ENCODE results near the gene VANGL2. TPM values are rescaled to one million over a fixed set of nuclear protein-coding genes. Genes with fewer than 3 reads are reported as not detected.

Gene VANGL2
- total RNA-seq, 2 experiments from 2014 or later, result 1.5 to 2.6 TPM

DNA sequence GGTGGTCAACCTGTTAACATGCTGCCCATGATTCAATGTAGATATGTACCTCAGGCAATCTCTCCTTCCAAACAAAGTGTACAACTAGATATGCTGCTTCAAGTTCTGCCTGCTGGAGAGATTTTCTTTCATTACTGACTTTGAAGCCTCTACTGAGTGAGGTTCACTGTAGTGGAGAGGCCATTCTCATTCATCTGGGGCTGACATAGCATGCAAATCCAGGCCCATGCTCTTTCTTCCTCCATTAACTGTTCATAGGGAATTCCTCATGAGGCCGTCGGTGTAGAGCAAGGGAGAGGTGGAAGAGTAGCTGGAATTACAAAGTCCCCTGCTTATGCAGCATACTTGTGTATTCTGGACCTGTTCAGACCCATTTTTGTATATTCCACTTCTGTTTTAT lies 38.6 kb downstream of the VANGL2 start:
- H2AFZ ChIP-seq (ENCODE audit: low read length), result peak overlapping the region; percentile 99
- H3K79me2 ChIP-seq (ENCODE audit: insufficient read depth, low read depth, low read length), result no peaks in the 10 kb centered on the region
- TF ChIP-seq, protein P1, sequence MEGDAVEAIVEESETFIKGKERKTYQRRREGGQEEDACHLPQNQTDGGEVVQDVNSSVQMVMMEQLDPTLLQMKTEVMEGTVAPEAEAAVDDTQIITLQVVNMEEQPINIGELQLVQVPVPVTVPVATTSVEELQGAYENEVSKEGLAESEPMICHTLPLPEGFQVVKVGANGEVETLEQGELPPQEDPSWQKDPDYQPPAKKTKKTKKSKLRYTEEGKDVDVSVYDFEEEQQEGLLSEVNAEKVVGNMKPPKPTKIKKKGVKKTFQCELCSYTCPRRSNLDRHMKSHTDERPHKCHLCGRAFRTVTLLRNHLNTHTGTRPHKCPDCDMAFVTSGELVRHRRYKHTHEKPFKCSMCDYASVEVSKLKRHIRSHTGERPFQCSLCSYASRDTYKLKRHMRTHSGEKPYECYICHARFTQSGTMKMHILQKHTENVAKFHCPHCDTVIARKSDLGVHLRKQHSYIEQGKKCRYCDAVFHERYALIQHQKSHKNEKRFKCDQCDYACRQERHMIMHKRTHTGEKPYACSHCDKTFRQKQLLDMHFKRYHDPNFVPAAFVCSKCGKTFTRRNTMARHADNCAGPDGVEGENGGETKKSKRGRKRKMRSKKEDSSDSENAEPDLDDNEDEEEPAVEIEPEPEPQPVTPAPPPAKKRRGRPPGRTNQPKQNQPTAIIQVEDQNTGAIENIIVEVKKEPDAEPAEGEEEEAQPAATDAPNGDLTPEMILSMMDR (conservative IDR thresholded peaks at IDR 0.05; ENCODE audit: low read length), result no peak
- no peak for TF ChIP-seq EZH2phosphoT487 (IDR thresholded peaks at IDR 0.05; ENCODE audit: borderline replicate concordance, low read depth, low read length)
- peak overlapping the region; percentile 95 for H3K4me2 ChIP-seq (ENCODE audit: low read length)
- H3K9me2 ChIP-seq (ENCODE audit: insufficient read depth, low read length), result no peaks in the 10 kb centered on the region
- CTCF ChIA-PET (ENCODE audit: unreplicated experiment), result no interaction called here
- intact Hi-C loops (cut with micrococcal nuclease; ENCODE audit: unreplicated experiment), result no loop called here
- H3K27ac ChIP-seq (ENCODE audit: low read depth, low read length, poor library complexity, severe bottlenecking), result peak overlapping the region; percentile 59
- POLR2A ChIA-PET, result interaction anchor here (2.7 kb wide), 1 partner anchor 28 kb away, joined by 10 read pairs; no protein-coding TSS in a partner anchor
- H3K4me1 ChIP-seq (ENCODE audit: insufficient read depth, low read length, poor library complexity, severe bottlenecking), result peaks cover 38% of the 10 kb centered on the region
- DNase-seq (ENCODE audit: low spot score), result peak; percentile 26
- H3K4me3 ChIP-seq (ENCODE audit: low read depth, low read length, poor library complexity, severe bottlenecking), result no peak overlapping the region
- H4K20me1 ChIP-seq (ENCODE audit: insufficient read depth, low read length), result no peaks in the 10 kb centered on the region
- no TSS peak for BruUV-seq (replicated peaks)
- peaks cover 23% of the 10 kb centered on the region; the same call in 1 of the 2 replicates for H3K9me3 ChIP-seq (ENCODE audit: low read length)
- peaks cover 6% of the 10 kb centered on the region; the same call in 1 of the 2 replicates for H3K36me3 ChIP-seq (ENCODE audit: insufficient read depth, low read length)

DNA sequence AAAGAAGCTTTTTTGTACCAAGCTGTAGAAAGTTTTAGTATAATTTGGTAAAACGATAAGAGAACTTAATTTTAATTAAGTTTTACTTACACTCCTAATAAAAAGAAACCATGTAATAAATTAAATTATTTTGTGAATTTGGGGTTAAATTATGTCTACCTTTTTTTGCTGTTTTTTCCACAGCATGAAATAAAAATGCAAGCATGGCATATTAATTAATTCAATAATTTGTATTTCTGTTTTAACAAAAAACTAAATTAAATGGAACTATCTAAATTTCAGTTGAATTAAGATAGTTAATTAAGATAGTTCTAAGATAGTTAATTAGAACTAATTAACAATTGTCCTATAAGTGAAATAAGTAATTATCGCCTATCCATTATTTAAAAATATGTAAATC lies 39.4 kb downstream of the VANGL2 start:
- no peak for DNase-seq (ENCODE audit: low spot score)
- CTCF ChIA-PET (ENCODE audit: unreplicated experiment), result no interaction called here
- no peaks in the 10 kb centered on the region for H3K79me2 ChIP-seq (ENCODE audit: insufficient read depth, low read depth, low read length)
- no peaks in the 10 kb centered on the region for H4K20me1 ChIP-seq (ENCODE audit: insufficient read depth, low read length)
- POLR2A ChIA-PET, result interaction anchor here (0.7 to 2.7 kb wide), 4 partner anchors 12 to 194 kb away, joined by 4 to 10 read pairs (median 5); no protein-coding TSS in a partner anchor
- H3K4me3 ChIP-seq (ENCODE audit: low read depth, low read length, poor library complexity, severe bottlenecking), result no peak overlapping the region
- no peaks in the 10 kb centered on the region for H3K9me2 ChIP-seq (ENCODE audit: insufficient read depth, low read length)
- H3K36me3 ChIP-seq (ENCODE audit: insufficient read depth, low read length), result peaks cover under 1% of the 10 kb centered on the region; the same call in 1 of the 2 replicates
- no peak overlapping the region for H2AFZ ChIP-seq (ENCODE audit: low read length)
- H3K27ac ChIP-seq (ENCODE audit: low read depth, low read length, poor library complexity, severe bottlenecking), result no peak overlapping the region
- no TSS peak for BruUV-seq (replicated peaks)
- TF ChIP-seq, protein P1 (conservative IDR thresholded peaks at IDR 0.05; ENCODE audit: low read length), result no peak
- no peak for TF ChIP-seq EZH2phosphoT487 (IDR thresholded peaks at IDR 0.05; ENCODE audit: borderline replicate concordance, low read depth, low read length)
- peaks cover 20% of the 10 kb centered on the region; the same call in 1 of the 2 replicates for H3K9me3 ChIP-seq (ENCODE audit: low read length)
- peaks cover 46% of the 10 kb centered on the region for H3K4me1 ChIP-seq (ENCODE audit: insufficient read depth, low read length, poor library complexity, severe bottlenecking)
- H3K4me2 ChIP-seq (ENCODE audit: low read length), result no peak overlapping the region
- intact Hi-C loops (cut with micrococcal nuclease; ENCODE audit: unreplicated experiment), result no loop called here

DNA sequence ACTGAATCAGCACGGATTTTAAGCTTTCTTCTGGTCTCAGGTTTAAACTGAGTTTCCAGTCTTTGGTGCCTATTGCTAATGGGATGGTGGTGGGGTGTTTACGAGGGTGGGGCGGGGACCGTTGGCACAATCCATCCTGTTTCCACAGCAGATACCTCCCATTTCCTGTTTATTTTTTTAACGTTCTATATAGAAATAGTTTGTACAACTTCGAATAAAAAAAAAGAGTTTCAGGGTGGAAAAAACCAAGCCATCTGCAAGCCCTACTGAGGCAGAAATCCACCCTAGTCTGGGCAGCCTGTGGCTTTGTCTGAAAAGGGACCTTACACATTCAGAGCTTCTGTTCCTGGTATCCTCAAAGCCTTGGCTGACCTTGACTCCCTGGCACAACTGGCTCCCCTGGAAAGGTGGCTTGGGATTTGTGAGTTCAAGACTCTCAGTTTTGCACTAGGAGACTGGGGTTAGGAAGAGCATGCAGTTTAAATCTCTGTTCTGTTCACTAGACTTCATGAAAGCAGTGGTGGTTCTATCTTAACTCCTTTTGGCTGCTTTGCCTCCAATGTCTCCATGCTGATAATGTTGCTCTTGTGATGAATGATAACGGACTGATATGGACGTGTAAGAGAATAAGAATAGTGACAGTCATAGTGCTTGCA lies 46.7 kb downstream of the VANGL2 start:
- intact Hi-C loops (cut with micrococcal nuclease; ENCODE audit: unreplicated experiment), result no loop called here

More for the DNA sequence above, 46.7 kb downstream of the VANGL2 start:
- no TSS peak for BruUV-seq (replicated peaks)
- Histone ChIP-seq H3K79me2 (ENCODE audit: insufficient read depth, low read depth, low read length) (no peaks in the 10 kb centered on the region), H3K36me3 (ENCODE audit: insufficient read depth, low read length) (no peaks in the 10 kb centered on the region; the same call in 1 of the 2 replicates), H3K9me2 (ENCODE audit: insufficient read depth, low read length) (no peaks in the 10 kb centered on the region), H3K27ac (ENCODE audit: low read depth, low read length, poor library complexity, severe bottlenecking) (peak overlapping the region; percentile 53), H4K20me1 (ENCODE audit: insufficient read depth, low read length) (no peaks in the 10 kb centered on the region), H3K4me3 (ENCODE audit: low read depth, low read length, poor library complexity, severe bottlenecking) (peak overlapping the region; percentile 6), H3K4me2 (ENCODE audit: low read length) (peak overlapping the region; percentile 61), H2AFZ (ENCODE audit: low read length) (peak overlapping the region; percentile 98), H3K4me1 (ENCODE audit: insufficient read depth, low read length, poor library complexity, severe bottlenecking) (peaks cover 52% of the 10 kb centered on the region), H3K9me3 (ENCODE audit: low read length) (peaks cover 9% of the 10 kb centered on the region; the same call in 1 of the 2 replicates)
- peak; percentile 61 for DNase-seq (ENCODE audit: low spot score)
- POLR2A ChIA-PET, result interaction anchor here (0.5 to 1.4 kb wide), 6 partner anchors 9 to 1311 kb away, joined by 3 to 7 read pairs (median 4); no protein-coding TSS in a partner anchor
- TF ChIP-seq, protein P1 (conservative IDR thresholded peaks at IDR 0.05; ENCODE audit: low read length), result no peak
- TF ChIP-seq EZH2phosphoT487 (IDR thresholded peaks at IDR 0.05; ENCODE audit: borderline replicate concordance, low read depth, low read length), result no peak
- CTCF ChIA-PET (ENCODE audit: unreplicated experiment), result interaction anchor here (0.7 kb wide), 1 partner anchor 361 kb away, joined by 3 read pairs; no protein-coding TSS in a partner anchor

All from OCI-LY7 (cell line).